ENCODE measurements around the gene NRG3. TPM values are rescaled to one million over a fixed set of nuclear protein-coding genes. Genes with fewer than 3 reads are reported as not detected.

The NRG3 gene
- total RNA-seq, 2 donors from 2014 or later = 0.97 TPM; not detected in 1

DNA sequence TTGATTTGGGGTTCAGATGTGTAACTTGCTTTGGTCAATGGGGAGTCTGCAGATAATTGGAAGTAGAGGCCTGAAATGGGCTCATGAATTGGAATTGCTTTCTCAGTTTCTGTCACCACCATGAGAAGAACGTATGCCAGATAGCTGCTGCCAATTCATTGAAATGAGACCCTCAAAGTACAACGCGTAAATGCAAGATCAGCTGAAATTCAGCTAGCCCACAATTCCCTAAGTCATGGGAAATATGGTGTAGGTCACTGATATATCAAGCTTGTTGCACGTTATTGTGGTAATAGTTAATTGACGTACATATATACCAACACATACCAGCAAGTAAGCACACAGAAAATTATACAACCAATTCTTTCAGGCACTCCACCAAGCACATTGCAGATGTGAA is 520.0 kb downstream of the NRG3 start:
- Histone ChIP-seq H3K27me3 (replicated peaks; ENCODE audit: insufficient read depth) (no peaks in the 10 kb centered on the region), H3K4me3 (no peak overlapping the region), H3K4me1 (replicated peaks) (no peaks in the 10 kb centered on the region), H3K27ac (no peak overlapping the region), H3K36me3 (no peaks in the 10 kb centered on the region), H3K9me3 (no peaks in the 10 kb centered on the region)
- TF ChIP-seq, protein P1, sequence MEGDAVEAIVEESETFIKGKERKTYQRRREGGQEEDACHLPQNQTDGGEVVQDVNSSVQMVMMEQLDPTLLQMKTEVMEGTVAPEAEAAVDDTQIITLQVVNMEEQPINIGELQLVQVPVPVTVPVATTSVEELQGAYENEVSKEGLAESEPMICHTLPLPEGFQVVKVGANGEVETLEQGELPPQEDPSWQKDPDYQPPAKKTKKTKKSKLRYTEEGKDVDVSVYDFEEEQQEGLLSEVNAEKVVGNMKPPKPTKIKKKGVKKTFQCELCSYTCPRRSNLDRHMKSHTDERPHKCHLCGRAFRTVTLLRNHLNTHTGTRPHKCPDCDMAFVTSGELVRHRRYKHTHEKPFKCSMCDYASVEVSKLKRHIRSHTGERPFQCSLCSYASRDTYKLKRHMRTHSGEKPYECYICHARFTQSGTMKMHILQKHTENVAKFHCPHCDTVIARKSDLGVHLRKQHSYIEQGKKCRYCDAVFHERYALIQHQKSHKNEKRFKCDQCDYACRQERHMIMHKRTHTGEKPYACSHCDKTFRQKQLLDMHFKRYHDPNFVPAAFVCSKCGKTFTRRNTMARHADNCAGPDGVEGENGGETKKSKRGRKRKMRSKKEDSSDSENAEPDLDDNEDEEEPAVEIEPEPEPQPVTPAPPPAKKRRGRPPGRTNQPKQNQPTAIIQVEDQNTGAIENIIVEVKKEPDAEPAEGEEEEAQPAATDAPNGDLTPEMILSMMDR (IDR thresholded peaks at IDR 0.05) = no peak
- TF ChIP-seq POLR2AphosphoS5 (IDR thresholded peaks at IDR 0.05) = no peak
- no peak for DNase-seq (ENCODE audit: low spot score)
- intact Hi-C loops (cut with DNase I) = no loop called here
- 95% methylated on average over 5 of the region's 5 CpGs for WGBS

DNA sequence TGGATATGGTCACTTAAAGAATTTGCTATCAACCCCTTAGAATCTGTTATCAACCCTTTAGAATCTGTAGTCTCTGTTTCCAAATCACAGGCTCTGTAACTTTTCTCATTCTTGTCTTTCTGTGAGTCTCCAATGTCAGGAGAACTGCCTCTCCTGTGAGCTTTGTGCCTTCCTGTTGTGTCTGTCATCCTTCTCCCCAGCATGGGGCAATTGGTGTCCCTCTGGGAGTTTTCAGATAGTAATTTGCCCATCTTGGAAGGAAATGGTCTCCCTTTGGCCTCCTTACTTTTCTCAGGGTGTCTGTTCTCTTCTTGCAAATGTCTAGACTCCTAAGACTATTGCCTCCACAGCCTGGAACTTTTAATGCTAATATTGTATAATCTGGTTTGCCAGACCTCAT is 521.9 kb downstream of the NRG3 start:
- no peak for DNase-seq (ENCODE audit: low spot score)
- TF ChIP-seq POLR2AphosphoS5 (IDR thresholded peaks at IDR 0.05) (no peak), POLR2A (IDR thresholded peaks at IDR 0.05) (no peak)
- TF ChIP-seq, protein P1 (IDR thresholded peaks at IDR 0.05) = no peak
- Histone ChIP-seq H3K4me1 (replicated peaks) (no peaks in the 10 kb centered on the region), H3K4me3 (no peak overlapping the region), H3K27me3 (replicated peaks; ENCODE audit: insufficient read depth) (no peaks in the 10 kb centered on the region), H3K36me3 (no peaks in the 10 kb centered on the region), H3K9me3 (no peaks in the 10 kb centered on the region), H3K27ac (no peak overlapping the region)
- intact Hi-C loops (cut with DNase I) = no loop called here

DNA sequence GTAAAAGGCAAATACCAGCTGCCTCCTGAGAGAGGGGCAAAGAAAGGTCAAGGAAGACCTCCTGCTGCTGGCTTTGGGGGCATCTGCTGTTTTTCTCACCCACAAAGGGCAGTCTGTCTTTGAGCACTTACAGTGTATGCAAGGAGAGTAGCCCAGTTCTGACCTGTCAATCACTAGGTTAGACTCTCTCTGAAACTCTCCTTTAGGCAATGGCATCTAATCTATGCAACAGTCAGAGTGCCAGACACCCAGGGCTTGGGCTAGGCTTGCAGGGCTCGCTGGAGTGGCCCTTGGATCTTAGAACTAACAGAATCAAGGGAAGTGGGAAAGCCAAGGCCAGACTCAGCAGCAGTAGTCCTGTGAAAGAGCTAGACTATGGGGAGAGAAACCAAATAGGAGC is 522.9 kb downstream of the NRG3 start:
- no peaks in the 10 kb centered on the region for H3K27me3 ChIP-seq (replicated peaks; ENCODE audit: insufficient read depth)
- no peak for TF ChIP-seq POLR2AphosphoS5 (IDR thresholded peaks at IDR 0.05)
- no peak for TF ChIP-seq POLR2A (IDR thresholded peaks at IDR 0.05)
- TF ChIP-seq, protein P1 (IDR thresholded peaks at IDR 0.05) = no peak
- no peaks in the 10 kb centered on the region for H3K9me3 ChIP-seq
- intact Hi-C loops (cut with DNase I) = no loop called here
- no peaks in the 10 kb centered on the region for H3K36me3 ChIP-seq
- H3K27ac ChIP-seq = no peak overlapping the region
- 47% methylated on average over 1 of the region's 1 CpG for WGBS
- no peaks in the 10 kb centered on the region for H3K4me1 ChIP-seq (replicated peaks)
- no peak for DNase-seq (ENCODE audit: low spot score)
- H3K4me3 ChIP-seq = no peak overlapping the region

DNA sequence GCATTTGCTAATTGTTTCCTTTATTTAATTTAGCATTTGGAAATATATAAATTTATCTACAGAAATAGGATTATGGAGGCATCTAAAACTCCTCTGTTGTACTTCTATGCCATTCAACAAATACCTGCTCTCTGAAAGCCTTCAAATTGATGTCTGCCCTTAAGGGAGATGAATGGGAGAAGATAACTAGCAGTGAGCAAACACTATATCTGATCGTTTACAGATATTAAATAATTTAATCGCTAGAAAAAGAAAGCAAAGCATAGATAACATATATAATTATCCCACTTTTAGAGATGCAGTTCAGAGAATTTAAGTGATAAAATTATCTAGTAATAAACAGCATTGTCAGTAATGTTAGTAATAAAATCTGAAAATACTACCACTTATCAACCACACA is 524.9 kb downstream of the NRG3 start:
- intact Hi-C loops (cut with DNase I) = no loop called here
- Histone ChIP-seq H3K4me3 (no peak overlapping the region), H3K27me3 (replicated peaks; ENCODE audit: insufficient read depth) (no peaks in the 10 kb centered on the region), H3K9me3 (no peaks in the 10 kb centered on the region), H3K4me1 (replicated peaks) (no peaks in the 10 kb centered on the region), H3K36me3 (no peaks in the 10 kb centered on the region), H3K27ac (no peak overlapping the region)
- WGBS = 51% methylated on average over 2 of the region's 2 CpGs
- DNase-seq (ENCODE audit: low spot score) = no peak
- TF ChIP-seq POLR2A (IDR thresholded peaks at IDR 0.05) (no peak), POLR2AphosphoS5 (IDR thresholded peaks at IDR 0.05) (no peak)
- TF ChIP-seq, protein P1 (IDR thresholded peaks at IDR 0.05) = no peak

DNA sequence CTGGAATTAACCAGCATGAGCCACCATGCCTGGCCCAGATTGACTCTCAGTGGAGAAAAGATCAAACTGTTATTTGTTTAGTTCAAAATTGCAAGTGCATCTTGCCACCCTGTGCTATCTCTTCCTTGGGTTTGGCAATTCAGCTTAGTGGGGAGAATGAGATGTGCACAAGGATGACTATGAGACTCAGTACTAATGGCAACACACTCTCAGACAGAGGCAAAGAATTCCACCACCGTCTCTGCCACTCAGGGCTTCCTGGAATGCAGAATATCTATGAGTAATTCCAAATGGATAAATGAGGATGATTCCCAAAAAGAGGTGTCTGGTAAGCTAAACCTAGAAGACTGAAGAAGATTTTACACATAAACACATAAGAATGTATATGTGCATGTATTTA is 525.8 kb downstream of the NRG3 start:
- intact Hi-C loops (cut with DNase I) = no loop called here
- no peaks in the 10 kb centered on the region for H3K4me1 ChIP-seq (replicated peaks)
- TF ChIP-seq POLR2A (IDR thresholded peaks at IDR 0.05) (no peak), POLR2AphosphoS5 (IDR thresholded peaks at IDR 0.05) (no peak)
- TF ChIP-seq, protein P1 (IDR thresholded peaks at IDR 0.05) = no peak
- H3K36me3 ChIP-seq = no peaks in the 10 kb centered on the region
- WGBS = 77% methylated on average over 1 of the region's 1 CpG
- no peak for DNase-seq (ENCODE audit: low spot score)
- H3K27ac ChIP-seq = no peak overlapping the region
- no peaks in the 10 kb centered on the region for H3K27me3 ChIP-seq (replicated peaks; ENCODE audit: insufficient read depth)
- no peak overlapping the region for H3K4me3 ChIP-seq
- H3K9me3 ChIP-seq = no peaks in the 10 kb centered on the region

Measured in prostate gland (tissue), 2 donors.